IMR-90 (cell line): Measurements from ENCODE around the gene NDUFB3. TPM values are rescaled to one million over a fixed set of nuclear protein-coding genes. Genes with fewer than 3 reads are reported as not detected.
"Not testable (repeated sequence)": the region's sequence is repeated elsewhere in the genome, so short reads cannot be mapped to it uniquely, and the experiment has no call there.

ENCODE experiments used
- ATAC-seq: fragments of 200-7000 bp; cut with Tn5 transposase; 2 replicates; pipeline ENCODE4 v1.9.1; 2020; ENCODE audit warnings: low read depth, mild to moderate bottlenecking, moderate library complexity
- BruUV-seq: library from RNA; stranded (reverse); fragments of 400-500 nt; replicated peaks from 2 replicates; lab custom pipeline; 2021; lab: Mats Ljungman, UMichigan
- CTCF ChIA-PET: fragments of 300-600 bp; formaldehyde crosslinking; extraction: SDS; loops from one replicate; lab custom pipeline; 2021; ENCODE audit warnings: antibody characterized with exemption; lab: Yijun Ruan, JAX
- POLR2A ChIA-PET: fragments of 300-600 bp; sonication (Branson Sonifier 250); formaldehyde crosslinking; loops from one replicate; lab custom pipeline; 2022; ENCODE audit warnings: antibody characterized with exemption; ENCODE audit not compliant: unreplicated experiment; lab: Charles Lee
- DNase-seq: peaks from one replicate; pipeline ENCODE4 v3.0.0; 2013
- H2AFZ ChIP-seq: replicated peaks from 2 replicates; pipeline ENCODE3; 2013; ENCODE audit warnings: low read length, mild to moderate bottlenecking; ENCODE audit not compliant: poor library complexity
- H2AK5ac ChIP-seq: 2 replicates; pipeline ENCODE4 v1.6.1; 2013; ENCODE audit warnings: low read depth, low read length, inconsistent platforms
- H2AK9ac ChIP-seq: replicated peaks from 2 replicates; pipeline ENCODE3; 2013; ENCODE audit warnings: mild to moderate bottlenecking, low read depth, low read length, moderate library complexity; ENCODE audit not compliant: poor library complexity
- H2BK120ac ChIP-seq: 2 replicates; pipeline ENCODE4 v1.6.1; 2013; ENCODE audit warnings: low read depth, low read length, inconsistent platforms
- H2BK15ac ChIP-seq: 3 replicates; pipeline ENCODE4 v1.6.1; 2013; ENCODE audit warnings: low read depth, low read length, inconsistent platforms
- H2BK20ac ChIP-seq: 2 replicates; pipeline ENCODE4 v1.6.1; 2013; ENCODE audit warnings: low read depth, mild to moderate bottlenecking, inconsistent platforms, low read length, moderate library complexity
- H2BK5ac ChIP-seq: 2 replicates; pipeline ENCODE4 v1.6.1; 2013; ENCODE audit warnings: mild to moderate bottlenecking, low read depth, low read length, inconsistent platforms; ENCODE audit not compliant: poor library complexity, severe bottlenecking
- H3K14ac ChIP-seq: replicated peaks from 2 replicates; pipeline ENCODE4 v1.6.1; 2013; ENCODE audit warnings: low read depth, low read length, inconsistent platforms
- H3K18ac ChIP-seq: 2 replicates; pipeline ENCODE4 v1.6.1; 2013; ENCODE audit warnings: low read depth, low read length, control low read depth
- H3K23ac ChIP-seq: 2 replicates; pipeline ENCODE4 v1.6.1; 2013; ENCODE audit warnings: low read depth, low read length, inconsistent platforms
- H3K27ac ChIP-seq: 2 replicates; pipeline ENCODE4 v1.5.1; 2013; ENCODE audit warnings: mild to moderate bottlenecking, control low read depth, low read length; ENCODE audit not compliant: insufficient read depth
- H3K27me3 ChIP-seq: 2 replicates; pipeline ENCODE4 v1.6.1; 2013; ENCODE audit warnings: low read length; ENCODE audit not compliant: control insufficient read depth, insufficient read depth
- H3K36me3 ChIP-seq: 2 replicates; pipeline ENCODE4 v1.6.1; 2013; ENCODE audit warnings: low read length, mixed read lengths; ENCODE audit not compliant: control insufficient read depth, insufficient read depth
- H3K4ac ChIP-seq: 2 replicates; pipeline ENCODE4 v1.6.1; 2013; ENCODE audit warnings: low read depth, low read length, inconsistent platforms
- H3K4me1 ChIP-seq: 2 replicates; pipeline ENCODE4 v1.6.1; 2013; ENCODE audit warnings: low read length, mixed read lengths; ENCODE audit not compliant: control insufficient read depth, insufficient read depth
- H3K4me2 ChIP-seq: 2 replicates; pipeline ENCODE4 v1.6.1; 2013; ENCODE audit warnings: low read depth, mild to moderate bottlenecking, control low read depth, low read length, moderate library complexity
- H3K4me3 ChIP-seq: 2 replicates; pipeline ENCODE4 v1.5.1; 2013; ENCODE audit warnings: low read depth, mild to moderate bottlenecking, control low read depth, low read length, moderate library complexity; ENCODE audit not compliant: insufficient read depth
- H3K56ac ChIP-seq: 2 replicates; pipeline ENCODE4 v1.6.1; 2013; ENCODE audit warnings: low read length, inconsistent platforms; ENCODE audit not compliant: insufficient read depth; ENCODE audit errors: extremely low read depth
- H3K79me1 ChIP-seq, 2 experiments: 2 replicates each; pipeline ENCODE4 v1.6.1; 2013; ENCODE audit warnings: low read length in 2 of 2, inconsistent platforms in 1 of 2, low read depth in 1 of 2
- H3K9ac ChIP-seq: 2 replicates; pipeline ENCODE4 v1.6.1; 2013; ENCODE audit warnings: low read depth, low read length, control low read depth
- H3K9me1 ChIP-seq: 2 replicates; pipeline ENCODE4 v1.6.1; 2013; ENCODE audit warnings: low read length, inconsistent platforms; ENCODE audit not compliant: insufficient read depth
- H3K9me3 ChIP-seq: 2 replicates; pipeline ENCODE4 v1.6.1; 2013; ENCODE audit warnings: low read length; ENCODE audit not compliant: control insufficient read depth, insufficient read depth
- H4K20me1 ChIP-seq: 2 replicates; pipeline ENCODE4 v1.6.1; 2013; ENCODE audit warnings: low read length, inconsistent platforms; ENCODE audit not compliant: insufficient read depth
- H4K5ac ChIP-seq: 2 replicates; pipeline ENCODE4 v1.6.1; 2013; ENCODE audit warnings: mild to moderate bottlenecking, low read depth, low read length, control low read depth
- H4K8ac ChIP-seq, 2 experiments: 2 replicates each; pipeline ENCODE4 v1.6.1; 2013; ENCODE audit warnings: low read depth in 2 of 2, low read length in 2 of 2, control low read depth in 1 of 2, inconsistent platforms in 1 of 2
- H4K91ac ChIP-seq: 2 replicates; pipeline ENCODE4 v1.6.1; 2013; ENCODE audit warnings: low read depth, low read length, inconsistent platforms; ENCODE audit not compliant: insufficient read depth
- BHLHE40 ChIP-seq: fragments of 150-350 bp; IDR thresholded peaks from 2 replicates; pipeline ENCODE4 v1.6.1; 2016; ENCODE audit warnings: mild to moderate bottlenecking, low read depth, low read length
- WGBS, 2 experiments: methylation state at CpG; one replicate each; pipeline versions ENCODE4 v1.1.5 to v1.1.7; 2013; ENCODE audit warnings: missing lambda C conversion rate in 2 of 2; ENCODE audit not compliant: insufficient read length in 1 of 2; ENCODE audit errors: extremely low coverage in 2 of 2; 5-methylcytosine and 5-hydroxymethylcytosine counted together
- dilution Hi-C: fragments of 300-500 bp; cut with HindIII; formaldehyde crosslinking; loops from one replicate; pipeline ENCODE4 v1.14.3; 2018; ENCODE audit warnings: low sequenced_read_pairs; ENCODE audit not compliant: unreplicated experiment
- in situ Hi-C: fragments of 300-500 bp; cut with MboI; formaldehyde crosslinking; loops from 3 replicates; pipeline ENCODE4 v1.14.3; 2019; ENCODE audit warnings: low sequenced_read_pairs, inconsistent platforms, mixed read lengths
- intact Hi-C: fragments of 100-400 bp; cut with micrococcal nuclease; formaldehyde crosslinking; loops from 2 replicates; pipeline ENCODE4 v1.10.0; 2022
- polyA plus RNA-seq, 3 experiments: library from polyadenylated mRNA; depleted of rRNA; stranded (reverse); fragments of >200 nt; gene quantifications; 2 replicates each; pipeline ENCODE4 v1.2.3, GENCODE V29; 2012; ENCODE audit warnings: low replicate concordance in 1 of 3
- total RNA-seq: library from RNA; depleted of rRNA; stranded (reverse); fragments of >200 nt; gene quantifications from 2 replicates; pipeline ENCODE4 v1.2.3, GENCODE V29; 2012

The NDUFB3 gene
- total and polyA plus RNA-seq, 2 of the 4 experiments (the other 2 are of a cell fraction), result 41.0 to 98.7 TPM

GRCh38 chr2:201116959-201117734 is 45.3 kb downstream of the NDUFB3 start (continued):
- TF ChIP-seq BHLHE40, result peak; percentile 16; the same call in 1 of the 2 replicates

- not testable (repeated sequence) for H3K4me1 ChIP-seq
- TSS peak; percentile 29 for BruUV-seq
- WGBS, 2 experiments, result no CpG with 5 or more reads among the region's 13 CpGs
Observed at GRCh38 chr2:201117735-201118094, 45.9 kb downstream of the NDUFB3 start.

More at GRCh38 chr2:201117735-201118094, 45.9 kb downstream of the NDUFB3 start:
- Histone ChIP-seq H2BK15ac (peak overlapping the region; percentile 91; the same call in 1 of the 3 replicates), H2BK120ac (peak overlapping the region; percentile 97), H3K9ac (peak overlapping the region; percentile 87), H4K91ac (peak overlapping the region; percentile 98), H2AK5ac (0 out of 2 replicates have a peak overlapping the region, but pooled peaks have one; percentile 20), H3K4me2 (peak overlapping the region; percentile 89), H3K56ac (peak overlapping the region; percentile 95), H3K79me1 (peaks cover 17 to 67% of the 10 kb centered on the region in 2 experiments; a peak in 3 of 4 replicates), H3K14ac (peak overlapping the region; percentile 100), H4K20me1 (peaks cover 18% of the 10 kb centered on the region), H4K8ac (peak overlapping the region; percentile 86 to 99), H3K4ac (peak overlapping the region; percentile 98), H4K5ac (peak overlapping the region; percentile 54), H3K27ac (peak overlapping the region; percentile 92), H3K18ac (peak overlapping the region; percentile 84), H3K4me3 (peak overlapping the region; percentile 64), H2BK20ac (peak overlapping the region; percentile 69; the same call in 1 of the 2 replicates), H2BK5ac (peak overlapping the region; percentile 98), H3K23ac (peak overlapping the region; percentile 96; the same call in 1 of the 2 replicates)
- intact Hi-C loops, result loop anchor here (1.0 to 5.0 kb wide), 4 partner anchors 9 to 45 kb away; partner anchors contain the start of genes HYCC2 and NDUFB3
- dilution Hi-C loops, in situ Hi-C loops, H3K9me1 ChIP-seq, H3K36me3 ChIP-seq, H3K27me3 ChIP-seq, H3K9me3 ChIP-seq, DNase-seq, H2AFZ ChIP-seq, H2AK9ac ChIP-seq, ATAC-seq: not testable (repeated sequence)
- CTCF ChIA-PET, result interaction anchor here (0.7 to 1.9 kb wide), 5 partner anchors 11 to 143 kb away, joined by 3 to 7 read pairs (median 3); no protein-coding TSS in a partner anchor
- POLR2A ChIA-PET, result interaction anchor here (0.5 to 0.9 kb wide), 2 partner anchors 14 to 54 kb away, joined by 3 read pairs; no protein-coding TSS in a partner anchor
